NB4 (cell line): ENCODE measurements around the gene ACVR2A.

Source experiments
- DNase-seq: peaks from one replicate; pipeline ENCODE4 v3.0.0; 2010; ENCODE audit warnings: low read depth
- H3K4me3 ChIP-seq: one replicate; pipeline ENCODE4 v1.5.1; 2011; ENCODE audit warnings: mild to moderate bottlenecking, low read depth, low read length, moderate library complexity
- CTCF ChIP-seq: IDR thresholded peaks from one replicate; pipeline ENCODE4 v1.5.1; 2012; ENCODE audit warnings: low read depth, low read length
- MAX ChIP-seq: IDR thresholded peaks from 2 replicates; pipeline ENCODE4 v1.6.1; 2011; ENCODE audit warnings: low read depth, low read length
- MYC ChIP-seq: IDR thresholded peaks from 2 replicates; pipeline ENCODE4 v1.6.1; 2011; ENCODE audit warnings: low read depth, low read length
- POLR2A ChIP-seq: IDR thresholded peaks from 2 replicates; pipeline ENCODE4 v1.6.1; 2011; ENCODE audit warnings: mild to moderate bottlenecking; ENCODE audit not compliant: insufficient read length; ENCODE audit errors: extremely low read depth

The ACVR2A gene

GRCh38 chr2:147851244-147851930, 6.6 kb downstream of the ACVR2A start:
- DNase-seq: no peak
- no peak overlapping the region for H3K4me3 ChIP-seq
- TF ChIP-seq POLR2A (no peak), CTCF (no peak), MYC (no peak), MAX (no peak)

- TF ChIP-seq CTCF: no peak
- TF ChIP-seq MAX: no peak
- TF ChIP-seq POLR2A: no peak
- no peak for TF ChIP-seq MYC
- H3K4me3 ChIP-seq: no peak overlapping the region
Measured at GRCh38 chr2:147854557-147855134, 9.8 kb downstream of the ACVR2A start.

GRCh38 chr2:147855316-147855715, 10.5 kb downstream of the ACVR2A start:
- DNase-seq: no peak

More at GRCh38 chr2:147854557-147855134, 9.8 kb downstream of the ACVR2A start:
- DNase-seq: no peak

GRCh38 chr2:147855977-147856376, 11.1 kb downstream of the ACVR2A start:
- TF ChIP-seq MYC (no peak), MAX (no peak), POLR2A (no peak), CTCF (no peak)

More at GRCh38 chr2:147855316-147855715, 10.5 kb downstream of the ACVR2A start:
- no peak overlapping the region for H3K4me3 ChIP-seq
- TF ChIP-seq CTCF (no peak), MYC (no peak), POLR2A (no peak), MAX (no peak)

GRCh38 chr2:147860009-147860408, 15.2 kb downstream of the ACVR2A start:
- no peak for DNase-seq

More at GRCh38 chr2:147855977-147856376, 11.1 kb downstream of the ACVR2A start:
- no peak for DNase-seq
- no peak overlapping the region for H3K4me3 ChIP-seq

More at GRCh38 chr2:147860009-147860408, 15.2 kb downstream of the ACVR2A start:
- TF ChIP-seq MAX (no peak), CTCF (no peak)
- no peak overlapping the region for H3K4me3 ChIP-seq
